KMS-11 (cell line): ENCODE results near the gene HOXB1.

Experiments used
- H2AFZ ChIP-seq: fragments of 200-600 bp; sonication (generic); 2 replicates; pipeline ENCODE4 v1.6.1; 2016; ENCODE audit warnings: antibody characterized with exemption, mixed run types, low read depth
- H3K27ac ChIP-seq: fragments of 200-600 bp; sonication (generic); 2 replicates; pipeline ENCODE4 v1.6.1; 2016; ENCODE audit warnings: mild to moderate bottlenecking, mixed run types
- H3K27me3 ChIP-seq: fragments of 200-600 bp; sonication (generic); 2 replicates; pipeline ENCODE4 v1.6.1; 2017; ENCODE audit warnings: mild to moderate bottlenecking, low read depth, mixed run types, moderate library complexity; ENCODE audit not compliant: insufficient read depth
- H3K36me3 ChIP-seq: fragments of 200-600 bp; sonication (generic); 2 replicates; pipeline ENCODE4 v1.6.1; 2017; ENCODE audit warnings: mild to moderate bottlenecking, mixed run types; ENCODE audit not compliant: insufficient read depth
- H3K4me1 ChIP-seq: fragments of 200-600 bp; sonication (generic); 2 replicates; pipeline ENCODE4 v1.6.1; 2016; ENCODE audit warnings: mild to moderate bottlenecking, low read depth, mixed run types; ENCODE audit not compliant: poor library complexity, severe bottlenecking
- H3K4me2 ChIP-seq: fragments of 200-600 bp; sonication (generic); 2 replicates; pipeline ENCODE4 v1.7.0; 2016; ENCODE audit warnings: mild to moderate bottlenecking, mixed run types
- H3K4me3 ChIP-seq: fragments of 200-600 bp; sonication (generic); IDR thresholded peaks from 2 replicates; pipeline ENCODE4 v1.6.1; 2017; ENCODE audit warnings: low read depth, low read length, mixed read lengths; ENCODE audit not compliant: insufficient read depth
- H3K79me2 ChIP-seq: fragments of 200-600 bp; sonication (generic); 2 replicates; pipeline ENCODE4 v1.6.1; 2016; ENCODE audit warnings: low read depth, mixed run types; ENCODE audit not compliant: insufficient read depth
- H3K9ac ChIP-seq: fragments of 200-600 bp; sonication (generic); 2 replicates; pipeline ENCODE4 v1.6.1; 2016; ENCODE audit warnings: mild to moderate bottlenecking, mixed run types
- H4K20me1 ChIP-seq: fragments of 200-600 bp; sonication (generic); 2 replicates; pipeline ENCODE4 v1.6.1; 2016; ENCODE audit warnings: mild to moderate bottlenecking, mixed run types; ENCODE audit not compliant: insufficient read depth
- CTCF ChIP-seq: fragments of 200-600 bp; sonication (generic); conservative IDR thresholded peaks from 2 replicates; pipeline ENCODE4 v1.6.1; 2017; ENCODE audit warnings: low read depth, mild to moderate bottlenecking, antibody characterized with exemption, low read length, moderate library complexity, mixed read lengths

HOXB1 gene

DNA sequence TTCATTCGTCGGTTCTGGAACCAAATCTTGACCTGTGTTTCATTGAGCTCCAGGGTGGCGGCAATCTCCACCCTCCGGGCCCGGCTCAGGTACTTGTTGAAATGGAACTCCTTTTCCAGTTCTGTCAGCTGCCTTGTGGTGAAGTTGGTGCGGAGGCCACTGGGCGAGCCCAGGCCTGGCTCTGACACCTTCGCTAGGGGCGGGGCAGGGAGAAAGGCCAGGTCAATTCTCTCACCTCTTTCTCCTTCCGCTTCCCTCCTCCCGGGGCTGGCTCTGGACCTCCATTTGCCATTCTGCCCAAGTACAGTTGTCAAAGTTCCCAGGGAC is 1.2 kb downstream of the HOXB1 start:
- Histone ChIP-seq H3K9ac (no peak overlapping the region), H4K20me1 (no peaks in the 10 kb centered on the region), H2AFZ (no peak overlapping the region), H3K4me3 (no peak overlapping the region), H3K27ac (no peak overlapping the region), H3K27me3 (no peaks in the 10 kb centered on the region), H3K36me3 (no peaks in the 10 kb centered on the region), H3K79me2 (no peaks in the 10 kb centered on the region), H3K4me1 (no peaks in the 10 kb centered on the region), H3K4me2 (no peak overlapping the region)
- no peak for TF ChIP-seq CTCF

- no peaks in the 10 kb centered on the region for H3K4me1 ChIP-seq
- no peak for TF ChIP-seq CTCF
- H3K27me3 ChIP-seq, result no peaks in the 10 kb centered on the region
These were observed 1.7 kb downstream of the HOXB1 start for GRCh38 chr17:48528936-48529682.

DNA sequence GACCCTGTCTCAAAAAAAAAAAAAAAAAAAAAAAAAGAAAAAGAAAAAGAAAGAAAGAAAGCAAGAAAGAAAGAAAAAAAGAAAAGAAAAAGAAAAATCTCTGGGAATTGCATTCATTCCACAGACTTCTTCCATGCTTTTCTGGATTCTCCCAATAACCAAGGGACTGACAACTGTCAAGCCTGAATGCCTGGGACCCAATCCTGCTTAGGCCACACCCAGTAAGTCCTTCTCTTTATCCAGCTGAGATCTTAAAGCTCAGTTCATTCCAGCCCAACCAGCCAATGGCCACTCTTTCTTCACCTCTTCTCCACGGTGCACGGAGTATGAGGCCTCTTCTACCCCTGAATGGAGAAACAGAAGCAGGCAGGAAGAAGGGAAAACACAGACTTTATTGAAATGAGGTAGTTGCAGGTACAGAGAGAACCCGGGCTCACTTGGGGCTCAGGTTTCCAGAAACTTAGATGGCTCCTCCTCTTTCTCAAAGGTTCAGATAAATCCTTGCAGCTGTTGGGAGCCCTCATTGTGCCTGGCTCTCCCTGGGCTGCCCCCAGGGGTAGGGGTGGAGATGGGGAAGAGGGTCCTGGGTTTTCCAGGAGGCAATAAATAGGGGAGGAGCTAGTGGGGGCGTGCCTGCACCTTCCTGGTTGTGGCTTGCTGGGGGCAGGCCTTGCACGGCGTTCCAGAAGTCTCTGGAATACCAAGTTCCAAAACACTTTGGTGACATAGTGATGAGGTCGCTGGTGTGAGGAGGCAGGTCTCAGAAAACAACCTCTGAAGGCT is 2.5 kb downstream of the HOXB1 start:
- no peak overlapping the region; the same call in 1 of the 2 replicates for H2AFZ ChIP-seq
- no peaks in the 10 kb centered on the region for H4K20me1 ChIP-seq
- H3K9ac ChIP-seq, result no peak overlapping the region
- no peak overlapping the region for H3K4me2 ChIP-seq
- H3K4me1 ChIP-seq, result no peaks in the 10 kb centered on the region
- no peak overlapping the region for H3K27ac ChIP-seq
- H3K79me2 ChIP-seq, result no peaks in the 10 kb centered on the region
- no peak for TF ChIP-seq CTCF
- H3K27me3 ChIP-seq, result no peaks in the 10 kb centered on the region
- H3K4me3 ChIP-seq, result no peak overlapping the region
- no peaks in the 10 kb centered on the region for H3K36me3 ChIP-seq

More at GRCh38 chr17:48528936-48529682, 1.7 kb downstream of the HOXB1 start:
- Histone ChIP-seq H3K4me2 (no peak overlapping the region), H3K27ac (no peak overlapping the region), H3K79me2 (no peaks in the 10 kb centered on the region), H2AFZ (no peak overlapping the region; the same call in 1 of the 2 replicates), H3K4me3 (no peak overlapping the region), H3K36me3 (no peaks in the 10 kb centered on the region), H3K9ac (no peak overlapping the region), H4K20me1 (no peaks in the 10 kb centered on the region)

- no peaks in the 10 kb centered on the region for H4K20me1 ChIP-seq
- no peak overlapping the region for H3K4me2 ChIP-seq
- no peaks in the 10 kb centered on the region for H3K79me2 ChIP-seq
- no peak overlapping the region for H3K27ac ChIP-seq
- no peaks in the 10 kb centered on the region for H3K27me3 ChIP-seq
- no peak overlapping the region for H3K4me3 ChIP-seq
- H3K9ac ChIP-seq, result no peak overlapping the region
- no peak for TF ChIP-seq CTCF
- H2AFZ ChIP-seq, result no peak overlapping the region
- no peaks in the 10 kb centered on the region for H3K36me3 ChIP-seq
- H3K4me1 ChIP-seq, result no peaks in the 10 kb centered on the region
These were observed 3.3 kb downstream of the HOXB1 start for GRCh38 chr17:48527547-48527932.
